Ascending aorta (tissue), 2 donors: ENCODE results near the gene PLPPR3. TPM values are rescaled to one million over a fixed set of nuclear protein-coding genes. Genes with fewer than 3 reads are reported as not detected.
"Not testable (repeated sequence)": the region's sequence is repeated elsewhere in the genome, so short reads cannot be mapped to it uniquely, and the experiment has no call there.

ENCODE experiments used
- DNase-seq, 2 donors: peaks; one replicate each; pipeline ENCODE4 v3.0.0-alpha.2; 2019; ENCODE audit warnings: low spot score in 2 of 2
- H3K27ac ChIP-seq, 2 donors: fragments of 200-600 bp; sonication (generic); one replicate each; pipeline ENCODE4 v1.5.1; 2016 to 2017; ENCODE audit warnings: mild to moderate bottlenecking in 1 of 2
- H3K27me3 ChIP-seq: fragments of 200-600 bp; sonication (generic); one replicate; pipeline ENCODE4 v1.5.1; 2017
- H3K36me3 ChIP-seq, 2 donors: fragments of 200-600 bp; sonication (generic); one replicate each; pipeline ENCODE4 v1.5.1; 2016
- H3K4me1 ChIP-seq, 2 donors: fragments of 200-600 bp; sonication (generic); one replicate each; pipeline ENCODE4 v1.5.1; 2016 to 2017; ENCODE audit warnings: mild to moderate bottlenecking in 1 of 2
- H3K4me3 ChIP-seq, 2 donors: fragments of 200-600 bp; sonication (generic); one replicate each; pipeline ENCODE4 v1.5.1; 2016 to 2017; ENCODE audit warnings: mild to moderate bottlenecking in 1 of 2
- H3K9me3 ChIP-seq, 2 donors: fragments of 200-600 bp; sonication (generic); one replicate each; pipeline ENCODE4 v1.5.1; 2016
- intact Hi-C: fragments of 100-400 bp; cut with DNase I; formaldehyde crosslinking; loops from one replicate; pipeline ENCODE4 v1.15.1; 2023
- total RNA-seq: library from RNA; depleted of rRNA; stranded (reverse); fragments of >200 nt; gene quantifications from one replicate; pipeline ENCODE4 v1.1.0, GENCODE V29; 2016
- TF ChIP-seq, protein P1 (sequence below), 3 experiments: fragments of 200-600 bp in 2 of 3; fragments of 450-650 bp in 1 of 3; sonication (generic) in 2 of 3; IDR thresholded peaks; one replicate each; pipeline ENCODE4 v1.5.1; 2016 to 2019; ENCODE audit warnings: antibody characterized with exemption in 3 of 3, mild to moderate bottlenecking in 1 of 3, moderate library complexity in 1 of 3

The PLPPR3 gene
- total RNA-seq, 1 donor from 2014 or later = not detected

DNA sequence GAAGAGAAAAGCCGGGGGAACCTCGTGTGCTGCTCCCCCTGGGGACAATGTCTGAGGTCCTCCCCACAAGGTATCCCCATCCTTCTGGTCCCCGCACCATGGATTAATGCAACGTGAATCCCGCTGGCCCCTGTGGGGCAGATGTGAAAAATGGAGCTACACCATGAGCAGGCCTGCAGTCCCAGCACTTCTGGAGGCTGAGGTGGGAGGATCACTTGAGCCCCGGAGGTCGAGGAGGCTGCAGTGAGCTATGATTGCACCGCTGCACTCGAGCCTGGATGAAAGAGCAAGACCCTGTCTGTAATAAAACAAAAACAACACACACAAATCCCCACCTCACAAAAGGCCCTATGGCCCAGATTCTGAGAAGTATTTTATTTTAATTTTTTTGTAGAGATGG, 36.5 kb upstream of the PLPPR3 start:
- TF ChIP-seq, protein P1, sequence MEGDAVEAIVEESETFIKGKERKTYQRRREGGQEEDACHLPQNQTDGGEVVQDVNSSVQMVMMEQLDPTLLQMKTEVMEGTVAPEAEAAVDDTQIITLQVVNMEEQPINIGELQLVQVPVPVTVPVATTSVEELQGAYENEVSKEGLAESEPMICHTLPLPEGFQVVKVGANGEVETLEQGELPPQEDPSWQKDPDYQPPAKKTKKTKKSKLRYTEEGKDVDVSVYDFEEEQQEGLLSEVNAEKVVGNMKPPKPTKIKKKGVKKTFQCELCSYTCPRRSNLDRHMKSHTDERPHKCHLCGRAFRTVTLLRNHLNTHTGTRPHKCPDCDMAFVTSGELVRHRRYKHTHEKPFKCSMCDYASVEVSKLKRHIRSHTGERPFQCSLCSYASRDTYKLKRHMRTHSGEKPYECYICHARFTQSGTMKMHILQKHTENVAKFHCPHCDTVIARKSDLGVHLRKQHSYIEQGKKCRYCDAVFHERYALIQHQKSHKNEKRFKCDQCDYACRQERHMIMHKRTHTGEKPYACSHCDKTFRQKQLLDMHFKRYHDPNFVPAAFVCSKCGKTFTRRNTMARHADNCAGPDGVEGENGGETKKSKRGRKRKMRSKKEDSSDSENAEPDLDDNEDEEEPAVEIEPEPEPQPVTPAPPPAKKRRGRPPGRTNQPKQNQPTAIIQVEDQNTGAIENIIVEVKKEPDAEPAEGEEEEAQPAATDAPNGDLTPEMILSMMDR (IDR thresholded peaks at IDR 0.05) = no peak
- peaks cover 24% of the 10 kb centered on the region for H3K27me3 ChIP-seq
- intact Hi-C loops = no loop called here

DNA sequence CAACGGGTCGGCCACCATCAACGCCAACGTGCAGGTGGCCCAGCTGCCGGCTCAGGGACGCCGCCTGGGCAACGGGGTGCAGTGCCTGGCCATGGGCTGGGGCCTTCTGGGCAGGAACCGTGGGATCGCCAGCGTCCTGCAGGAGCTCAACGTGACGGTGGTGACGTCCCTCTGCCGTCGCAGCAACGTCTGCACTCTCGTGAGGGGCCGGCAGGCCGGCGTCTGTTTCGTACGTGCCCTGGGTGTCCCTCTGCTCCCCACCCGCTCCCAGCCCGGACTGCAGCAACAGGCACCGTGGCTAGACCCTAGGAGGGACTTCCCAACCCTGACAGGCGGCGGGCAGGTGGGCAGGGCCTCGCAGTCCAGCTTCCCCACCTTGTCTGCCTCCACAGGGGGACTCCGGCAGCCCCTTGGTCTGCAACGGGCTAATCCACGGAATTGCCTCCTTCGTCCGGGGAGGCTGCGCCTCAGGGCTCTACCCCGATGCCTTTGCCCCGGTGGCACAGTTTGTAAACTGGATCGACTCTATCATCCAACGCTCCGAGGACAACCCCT, 33.9 kb upstream of the PLPPR3 start:
- Histone ChIP-seq H3K9me3 (no peaks in the 10 kb centered on the region), H3K4me1 (peaks cover 0 to 5% of the 10 kb centered on the region in 2 donors), H3K27me3 (peaks cover 25% of the 10 kb centered on the region), H3K4me3 (no peak overlapping the region), H3K27ac (no peak overlapping the region), H3K36me3 (no peaks in the 10 kb centered on the region)
- intact Hi-C loops = loop anchor here (2.0 kb wide), 1 partner anchor 65 kb away; no protein-coding TSS in a partner anchor
- no peak for DNase-seq
- TF ChIP-seq, protein P1 (IDR thresholded peaks at IDR 0.05) = no peak

More for the DNA sequence above, 36.5 kb upstream of the PLPPR3 start:
- Histone ChIP-seq H3K4me1 (peaks cover 0 to 11% of the 10 kb centered on the region in 2 donors), H3K4me3 (no peak overlapping the region), H3K27ac (no peak overlapping the region), H3K9me3 (no peaks in the 10 kb centered on the region), H3K36me3 (no peaks in the 10 kb centered on the region)
- DNase-seq = no peak

DNA sequence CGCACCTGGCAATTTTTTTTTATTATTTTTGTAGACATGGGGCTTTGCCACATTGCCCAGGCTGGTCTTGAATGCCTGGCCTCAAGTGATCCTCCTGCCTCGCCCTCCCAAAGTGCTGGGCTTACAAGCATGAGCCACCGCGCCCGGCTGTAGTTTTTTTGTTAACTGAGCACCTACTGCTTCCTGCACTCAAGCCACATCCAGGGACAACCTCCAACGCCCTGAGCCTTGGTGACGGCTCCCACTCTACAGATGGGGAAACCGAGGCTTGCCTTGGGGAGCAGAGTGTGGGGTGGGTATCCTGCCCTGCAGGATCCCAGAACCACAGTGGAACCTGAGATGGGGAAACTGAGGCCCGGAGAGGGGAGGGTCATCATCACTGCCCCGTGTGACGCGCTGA, 33.4 kb upstream of the PLPPR3 start:
- Histone ChIP-seq H3K9me3 (no peaks in the 10 kb centered on the region), H3K27ac (no peak overlapping the region), H3K36me3 (no peaks in the 10 kb centered on the region), H3K4me1 (peaks cover 0 to 5% of the 10 kb centered on the region in 2 donors), H3K27me3 (peaks cover 20% of the 10 kb centered on the region), H3K4me3 (no peak overlapping the region)
- no peak for DNase-seq
- TF ChIP-seq, protein P1 (IDR thresholded peaks at IDR 0.05) = no peak
- intact Hi-C loops = no loop called here

DNA sequence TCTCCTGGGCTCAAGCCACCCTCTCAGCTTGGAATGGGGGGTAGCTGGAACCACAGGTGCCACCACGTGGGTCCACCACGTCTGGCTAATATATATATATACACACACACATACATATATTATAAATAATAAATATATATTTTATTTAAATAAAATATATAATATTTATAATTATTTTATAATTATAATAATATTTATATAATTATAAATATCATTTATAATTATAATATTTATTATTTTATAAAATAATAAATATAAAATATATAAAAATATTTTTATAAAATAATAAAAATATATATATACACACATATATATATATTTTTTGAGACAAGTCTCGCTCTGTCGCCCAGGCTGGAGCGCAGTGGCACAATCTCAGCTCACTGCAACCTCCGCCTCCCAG, 32.8 kb upstream of the PLPPR3 start:
- no peaks in the 10 kb centered on the region for H3K36me3 ChIP-seq
- no peak for DNase-seq
- no peak overlapping the region for H3K27ac ChIP-seq
- H3K9me3 ChIP-seq = no peaks in the 10 kb centered on the region
- TF ChIP-seq, protein P1 (IDR thresholded peaks at IDR 0.05) = no peak
- no peak overlapping the region for H3K4me3 ChIP-seq
- peaks cover 18% of the 10 kb centered on the region for H3K27me3 ChIP-seq
- H3K4me1 ChIP-seq = peaks cover 0 to 5% of the 10 kb centered on the region in 2 donors
- intact Hi-C loops = no loop called here

GRCh38 chr19:853614-854220, 32.0 kb upstream of the PLPPR3 start:
- H3K36me3 ChIP-seq, H3K4me3 ChIP-seq, H3K4me1 ChIP-seq, DNase-seq, H3K27ac ChIP-seq, H3K9me3 ChIP-seq, intact Hi-C loops: not testable (repeated sequence)
- peaks cover 13% of the 10 kb centered on the region for H3K27me3 ChIP-seq

GRCh38 chr19:853014-853585, 31.3 kb upstream of the PLPPR3 start:
- intact Hi-C loops = no loop called here
- H3K4me3 ChIP-seq = no peak overlapping the region

More at GRCh38 chr19:853014-853585, 31.3 kb upstream of the PLPPR3 start:
- no peaks in the 10 kb centered on the region for H3K9me3 ChIP-seq
- no peaks in the 10 kb centered on the region for H3K36me3 ChIP-seq
- TF ChIP-seq, protein P1 (IDR thresholded peaks at IDR 0.05) = no peak
- peaks cover 0 to 5% of the 10 kb centered on the region in 2 donors for H3K4me1 ChIP-seq
- DNase-seq = no peak
- peaks cover 15% of the 10 kb centered on the region for H3K27me3 ChIP-seq
- no peak overlapping the region for H3K27ac ChIP-seq
